ENCODE data around the gene TDO2. TPM values are rescaled to one million over a fixed set of nuclear protein-coding genes. Genes with fewer than 3 reads are reported as not detected.

TDO2 gene
- polyA plus RNA-seq, 1 donor (not counting 4 experiments of a cell fraction or from before 2014, with no cell fraction given): not detected

DNA sequence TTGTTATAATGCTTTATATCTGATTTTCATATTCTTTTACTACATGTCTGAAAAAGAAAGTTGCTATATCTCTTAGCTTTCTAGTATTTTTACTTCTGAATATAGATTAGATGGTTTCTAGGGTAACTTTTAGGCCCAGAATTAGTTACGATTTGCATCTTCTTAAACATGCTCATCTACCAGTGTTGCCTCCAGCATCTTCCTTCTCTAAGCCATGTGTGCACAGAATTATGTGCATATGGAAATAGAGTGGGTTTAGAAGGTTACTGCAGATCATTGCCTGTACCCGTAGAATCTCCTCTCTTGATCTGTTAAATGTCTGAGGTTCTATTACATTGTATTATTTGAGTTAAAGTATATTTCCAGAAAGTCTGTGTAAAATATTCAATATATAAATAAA, 2.5 kb upstream of the TDO2 start:
- no peaks in the 10 kb centered on the region for H3K27me3 ChIP-seq (ENCODE audit: control insufficient read depth, extremely low read depth, insufficient read depth, low read length)
- H2AFZ ChIP-seq (ENCODE audit: control insufficient read depth, low read length): no peak overlapping the region
- H4K20me1 ChIP-seq (ENCODE audit: control insufficient read depth, extremely low read depth, insufficient read depth, low read length): no peaks in the 10 kb centered on the region
- no peak overlapping the region for H3K27ac ChIP-seq (ENCODE audit: control insufficient read depth, insufficient read depth, low read length)
- DNase-seq (ENCODE audit: low read depth, low spot score): no peak
- H3K9me1 ChIP-seq (ENCODE audit: control insufficient read depth, extremely low read depth, insufficient read depth, low read length): no peaks in the 10 kb centered on the region
- H3K4me2 ChIP-seq (ENCODE audit: control insufficient read depth, extremely low read depth, insufficient read depth, low read depth, low read length): no peak overlapping the region
- H3K4me3 ChIP-seq (ENCODE audit: control insufficient read depth in 2 of 3, extremely low read depth in 1 of 3, insufficient read depth in 2 of 3, low read depth in 1 of 3, low read length in 3 of 3): no peak overlapping the region
- H3K4me1 ChIP-seq (ENCODE audit: control insufficient read depth, extremely low read depth, insufficient read depth, low read length): no peaks in the 10 kb centered on the region
- dilution Hi-C loops (cut with MboI; ENCODE audit: extremely low pct_ligation_motif_present, low sequenced_read_pairs): no loop called here
- no peaks in the 10 kb centered on the region for H3K79me2 ChIP-seq (ENCODE audit: control insufficient read depth, insufficient read depth, low read length)
- H3K36me3 ChIP-seq (ENCODE audit: control insufficient read depth in 2 of 2, extremely low read depth in 1 of 2, insufficient read depth in 2 of 2, low read length in 2 of 2): no peaks in the 10 kb centered on the region
- H3K9me3 ChIP-seq (ENCODE audit: control insufficient read depth, low read depth, low read length): no peaks in the 10 kb centered on the region
- no peak for FAIRE-seq
- no peak overlapping the region for H3K9ac ChIP-seq (ENCODE audit: control insufficient read depth, extremely low read depth, insufficient read depth, low read length)
- no peak for TF ChIP-seq EZH2 (IDR thresholded peaks at IDR 0.05; ENCODE audit: low read length)
- TF ChIP-seq, protein P1, sequence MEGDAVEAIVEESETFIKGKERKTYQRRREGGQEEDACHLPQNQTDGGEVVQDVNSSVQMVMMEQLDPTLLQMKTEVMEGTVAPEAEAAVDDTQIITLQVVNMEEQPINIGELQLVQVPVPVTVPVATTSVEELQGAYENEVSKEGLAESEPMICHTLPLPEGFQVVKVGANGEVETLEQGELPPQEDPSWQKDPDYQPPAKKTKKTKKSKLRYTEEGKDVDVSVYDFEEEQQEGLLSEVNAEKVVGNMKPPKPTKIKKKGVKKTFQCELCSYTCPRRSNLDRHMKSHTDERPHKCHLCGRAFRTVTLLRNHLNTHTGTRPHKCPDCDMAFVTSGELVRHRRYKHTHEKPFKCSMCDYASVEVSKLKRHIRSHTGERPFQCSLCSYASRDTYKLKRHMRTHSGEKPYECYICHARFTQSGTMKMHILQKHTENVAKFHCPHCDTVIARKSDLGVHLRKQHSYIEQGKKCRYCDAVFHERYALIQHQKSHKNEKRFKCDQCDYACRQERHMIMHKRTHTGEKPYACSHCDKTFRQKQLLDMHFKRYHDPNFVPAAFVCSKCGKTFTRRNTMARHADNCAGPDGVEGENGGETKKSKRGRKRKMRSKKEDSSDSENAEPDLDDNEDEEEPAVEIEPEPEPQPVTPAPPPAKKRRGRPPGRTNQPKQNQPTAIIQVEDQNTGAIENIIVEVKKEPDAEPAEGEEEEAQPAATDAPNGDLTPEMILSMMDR (optimal IDR thresholded peaks at IDR 0.05 in 1 of 3, IDR thresholded peaks at IDR 0.05 in 1 of 3, conservative IDR thresholded peaks at IDR 0.05 in 1 of 3; ENCODE audit: extremely low read depth in 1 of 3, insufficient read depth in 2 of 3, low read length in 3 of 3): no peak

DNA sequence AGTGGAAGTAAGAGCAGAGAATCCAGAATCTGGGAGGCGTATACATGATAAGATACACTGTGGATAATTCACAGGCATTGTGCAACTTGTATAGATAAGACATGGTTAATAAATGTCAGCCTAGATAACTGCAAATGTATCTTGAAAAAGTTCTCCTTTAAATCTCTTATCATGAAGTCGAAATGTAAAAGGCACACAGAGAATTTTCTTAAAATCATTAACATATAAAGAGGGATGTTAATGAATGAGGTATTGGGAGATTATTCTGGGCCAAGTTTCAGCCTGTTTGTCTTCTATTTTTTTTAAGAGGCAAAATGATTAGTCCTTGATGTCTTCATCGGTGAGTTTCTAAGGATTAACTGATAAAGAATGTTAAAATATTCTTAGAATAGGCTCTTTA, 835 bp downstream of the TDO2 start:
- TF ChIP-seq, protein P1 (optimal IDR thresholded peaks at IDR 0.05 in 1 of 3, IDR thresholded peaks at IDR 0.05 in 1 of 3, conservative IDR thresholded peaks at IDR 0.05 in 1 of 3; ENCODE audit: extremely low read depth in 1 of 3, insufficient read depth in 2 of 3, low read length in 3 of 3): no peak
- no peak overlapping the region for H3K9ac ChIP-seq (ENCODE audit: control insufficient read depth, extremely low read depth, insufficient read depth, low read length)
- H3K4me2 ChIP-seq (ENCODE audit: control insufficient read depth, extremely low read depth, insufficient read depth, low read depth, low read length): no peak overlapping the region
- H3K4me3 ChIP-seq (ENCODE audit: control insufficient read depth in 2 of 3, extremely low read depth in 1 of 3, insufficient read depth in 2 of 3, low read depth in 1 of 3, low read length in 3 of 3): no peak overlapping the region
- no peak for DNase-seq (ENCODE audit: low read depth, low spot score)
- H4K20me1 ChIP-seq (ENCODE audit: control insufficient read depth, extremely low read depth, insufficient read depth, low read length): no peaks in the 10 kb centered on the region
- no peaks in the 10 kb centered on the region for H3K9me1 ChIP-seq (ENCODE audit: control insufficient read depth, extremely low read depth, insufficient read depth, low read length)
- H3K27me3 ChIP-seq (ENCODE audit: control insufficient read depth, extremely low read depth, insufficient read depth, low read length): no peaks in the 10 kb centered on the region
- no peak overlapping the region for H2AFZ ChIP-seq (ENCODE audit: control insufficient read depth, low read length)
- no peaks in the 10 kb centered on the region for H3K36me3 ChIP-seq (ENCODE audit: control insufficient read depth in 2 of 2, extremely low read depth in 1 of 2, insufficient read depth in 2 of 2, low read length in 2 of 2)
- H3K9me3 ChIP-seq (ENCODE audit: control insufficient read depth, low read depth, low read length): no peaks in the 10 kb centered on the region
- dilution Hi-C loops (cut with MboI; ENCODE audit: extremely low pct_ligation_motif_present, low sequenced_read_pairs): no loop called here
- H3K27ac ChIP-seq (ENCODE audit: control insufficient read depth, insufficient read depth, low read length): no peak overlapping the region
- H3K79me2 ChIP-seq (ENCODE audit: control insufficient read depth, insufficient read depth, low read length): no peaks in the 10 kb centered on the region
- no peak for FAIRE-seq
- H3K4me1 ChIP-seq (ENCODE audit: control insufficient read depth, extremely low read depth, insufficient read depth, low read length): no peaks in the 10 kb centered on the region

Data from keratinocyte (primary cell).